HEK293 (cell line): ENCODE data around the gene MED29.

Experiments used
- BCL11A ChIP-seq: fragments of 450-650 bp; formaldehyde crosslinking; IDR thresholded peaks from 2 replicates; pipeline ENCODE4 v1.5.1; 2016; ENCODE audit warnings: low read depth, missing biosample characterization, missing genetic modification characterization
- GLI4 ChIP-seq: fragments of 450-650 bp; formaldehyde crosslinking; IDR thresholded peaks from 2 replicates; pipeline ENCODE4 v1.5.1; 2016; ENCODE audit warnings: missing biosample characterization, missing genetic modification characterization
- GLIS1 ChIP-seq: fragments of 450-650 bp; formaldehyde crosslinking; IDR thresholded peaks from 2 replicates; pipeline ENCODE4 v1.5.1; 2016; ENCODE audit warnings: missing biosample characterization, missing genetic modification characterization
- IKZF3 ChIP-seq: fragments of 450-650 bp; IDR thresholded peaks from 2 replicates; pipeline ENCODE4 v1.5.0; 2018; ENCODE audit warnings: missing biosample characterization, mild to moderate bottlenecking, missing genetic modification characterization, moderate library complexity
- KLF10 ChIP-seq: fragments of 450-650 bp; IDR thresholded peaks from 2 replicates; pipeline ENCODE4 v1.5.1; 2018; ENCODE audit warnings: missing biosample characterization, mild to moderate bottlenecking, missing genetic modification characterization
- KLF9 ChIP-seq: fragments of 450-650 bp; formaldehyde crosslinking; IDR thresholded peaks from 2 replicates; pipeline ENCODE4 v1.5.1; 2016; ENCODE audit warnings: missing biosample characterization, missing genetic modification characterization, low read depth
- OSR2 ChIP-seq: fragments of 450-650 bp; formaldehyde crosslinking; IDR thresholded peaks from 2 replicates; pipeline ENCODE4 v1.5.1; 2016; ENCODE audit warnings: missing biosample characterization, missing genetic modification characterization
- RBAK ChIP-seq: fragments of 450-650 bp; formaldehyde crosslinking; IDR thresholded peaks from 2 replicates; pipeline ENCODE4 v1.5.1; 2016; ENCODE audit warnings: missing biosample characterization, missing genetic modification characterization
- SCRT1 ChIP-seq: fragments of 450-650 bp; formaldehyde crosslinking; IDR thresholded peaks from 2 replicates; pipeline ENCODE4 v1.5.1; 2016; ENCODE audit warnings: missing biosample characterization, missing genetic modification characterization, borderline replicate concordance
- TRIM28 ChIP-seq: IDR thresholded peaks from 2 replicates; pipeline ENCODE4 v1.6.1; 2011; ENCODE audit warnings: low read length, control low read depth, borderline replicate concordance
- YY1 ChIP-seq: fragments of 450-650 bp; formaldehyde crosslinking; IDR thresholded peaks from 2 replicates; pipeline ENCODE4 v1.5.1; 2018; ENCODE audit warnings: missing biosample characterization, missing genetic modification characterization
- ZBTB20 ChIP-seq: fragments of 450-650 bp; formaldehyde crosslinking; IDR thresholded peaks from 2 replicates; pipeline ENCODE4 v1.5.1; 2016; ENCODE audit warnings: missing biosample characterization, missing genetic modification characterization
- ZBTB21 ChIP-seq: fragments of 450-650 bp; formaldehyde crosslinking; IDR thresholded peaks from 2 replicates; pipeline ENCODE4 v1.5.1; 2017; ENCODE audit warnings: missing biosample characterization, missing genetic modification characterization
- ZBTB8A ChIP-seq: fragments of 450-650 bp; formaldehyde crosslinking; IDR thresholded peaks from 2 replicates; pipeline ENCODE4 v1.5.1; 2016; ENCODE audit warnings: missing biosample characterization, missing genetic modification characterization
- ZFP3 ChIP-seq: fragments of 450-650 bp; formaldehyde crosslinking; IDR thresholded peaks from 2 replicates; pipeline ENCODE4 v1.5.1; 2016; ENCODE audit warnings: low read depth, missing biosample characterization, missing genetic modification characterization
- ZIC2 ChIP-seq: fragments of 450-650 bp; formaldehyde crosslinking; IDR thresholded peaks from 2 replicates; pipeline ENCODE4 v1.5.1; 2016; ENCODE audit warnings: missing biosample characterization, missing genetic modification characterization
- ZNF121 ChIP-seq: fragments of 450-650 bp; formaldehyde crosslinking; IDR thresholded peaks from 2 replicates; pipeline ENCODE4 v1.5.1; 2016; ENCODE audit warnings: missing biosample characterization, missing genetic modification characterization
- ZNF133 ChIP-seq: fragments of 450-650 bp; formaldehyde crosslinking; IDR thresholded peaks from 2 replicates; pipeline ENCODE4 v1.5.1; 2016; ENCODE audit warnings: missing biosample characterization, missing genetic modification characterization
- ZNF146 ChIP-seq: fragments of 450-650 bp; formaldehyde crosslinking; IDR thresholded peaks from 2 replicates; pipeline ENCODE4 v1.5.1; 2016; ENCODE audit warnings: missing biosample characterization, missing genetic modification characterization
- ZNF175 ChIP-seq: fragments of 450-650 bp; formaldehyde crosslinking; IDR thresholded peaks from 2 replicates; pipeline ENCODE4 v1.5.1; 2016; ENCODE audit warnings: missing biosample characterization, missing genetic modification characterization
- ZNF184 ChIP-seq: fragments of 450-650 bp; IDR thresholded peaks from 2 replicates; pipeline ENCODE4 v1.5.1; 2018; ENCODE audit warnings: missing biosample characterization, mild to moderate bottlenecking, missing genetic modification characterization
- ZNF19 ChIP-seq: fragments of 450-650 bp; formaldehyde crosslinking; IDR thresholded peaks from 2 replicates; pipeline ENCODE4; 2016; ENCODE audit warnings: missing biosample characterization, missing genetic modification characterization, low read depth
- ZNF239 ChIP-seq: fragments of 450-650 bp; formaldehyde crosslinking; IDR thresholded peaks from 2 replicates; pipeline ENCODE4 v1.5.1; 2016; ENCODE audit warnings: missing biosample characterization, missing genetic modification characterization
- ZNF311 ChIP-seq: fragments of 450-650 bp; formaldehyde crosslinking; IDR thresholded peaks from 2 replicates; pipeline ENCODE4 v1.5.1; 2017; ENCODE audit warnings: missing biosample characterization, missing genetic modification characterization, borderline replicate concordance
- ZNF341 ChIP-seq: fragments of 450-650 bp; formaldehyde crosslinking; IDR thresholded peaks from 2 replicates; pipeline ENCODE4; 2016; ENCODE audit warnings: low read depth, missing biosample characterization, missing genetic modification characterization
- ZNF350 ChIP-seq: fragments of 450-650 bp; formaldehyde crosslinking; IDR thresholded peaks from 2 replicates; pipeline ENCODE4 v1.5.0; 2017; ENCODE audit warnings: missing biosample characterization, mild to moderate bottlenecking, missing genetic modification characterization
- ZNF510 ChIP-seq: fragments of 450-650 bp; formaldehyde crosslinking; IDR thresholded peaks from 2 replicates; pipeline ENCODE4 v1.5.1; 2018; ENCODE audit warnings: mild to moderate bottlenecking, missing genetic modification characterization, missing biosample characterization; ENCODE audit not compliant: insufficient replicate concordance
- ZNF530 ChIP-seq: fragments of 450-650 bp; formaldehyde crosslinking; IDR thresholded peaks from 2 replicates; pipeline ENCODE4 v1.5.1; 2016; ENCODE audit warnings: low read depth, missing biosample characterization, missing genetic modification characterization
- ZNF600 ChIP-seq: fragments of 450-650 bp; formaldehyde crosslinking; IDR thresholded peaks from 2 replicates; pipeline ENCODE4 v1.5.1; 2016; ENCODE audit warnings: missing biosample characterization, missing genetic modification characterization
- ZNF660 ChIP-seq: fragments of 450-650 bp; IDR thresholded peaks from 2 replicates; pipeline ENCODE4 v1.5.1; 2018; ENCODE audit warnings: missing biosample characterization, mild to moderate bottlenecking, missing genetic modification characterization
- ZNF664 ChIP-seq: fragments of 450-650 bp; formaldehyde crosslinking; IDR thresholded peaks from 2 replicates; pipeline ENCODE4 v1.5.1; 2016; ENCODE audit warnings: missing biosample characterization, missing genetic modification characterization
- ZNF76 ChIP-seq: fragments of 450-650 bp; formaldehyde crosslinking; IDR thresholded peaks from 2 replicates; pipeline ENCODE4; 2016; ENCODE audit warnings: low read depth, missing biosample characterization, missing genetic modification characterization, borderline replicate concordance
- ZNF791 ChIP-seq: fragments of 450-650 bp; formaldehyde crosslinking; IDR thresholded peaks from 2 replicates; pipeline ENCODE4 v1.5.1; 2016; ENCODE audit warnings: missing biosample characterization, missing genetic modification characterization
- ZXDB ChIP-seq: fragments of 450-650 bp; formaldehyde crosslinking; IDR thresholded peaks from 2 replicates; pipeline ENCODE4 v1.5.1; 2016; ENCODE audit warnings: missing biosample characterization, missing genetic modification characterization
- TF ChIP-seq, protein P1 (sequence below): fragments of 450-650 bp; formaldehyde crosslinking; IDR thresholded peaks from 2 replicates; pipeline ENCODE4 v1.5.1; 2016; ENCODE audit warnings: missing biosample characterization, missing genetic modification characterization
- TF ChIP-seq, protein P2 (sequence below): fragments of 450-650 bp; formaldehyde crosslinking; IDR thresholded peaks from 2 replicates; pipeline ENCODE4 v1.5.1; 2017; ENCODE audit warnings: missing biosample characterization, missing genetic modification characterization
- TF ChIP-seq, protein P3 (sequence below): fragments of 450-650 bp; formaldehyde crosslinking; IDR thresholded peaks from 2 replicates; pipeline ENCODE4 v1.5.1; 2016; ENCODE audit warnings: missing biosample characterization, missing genetic modification characterization
- TF ChIP-seq, protein P4 (sequence below): fragments of 450-650 bp; formaldehyde crosslinking; IDR thresholded peaks from 2 replicates; pipeline ENCODE4 v1.5.1; 2016; ENCODE audit warnings: missing biosample characterization, missing genetic modification characterization

Gene MED29

DNA sequence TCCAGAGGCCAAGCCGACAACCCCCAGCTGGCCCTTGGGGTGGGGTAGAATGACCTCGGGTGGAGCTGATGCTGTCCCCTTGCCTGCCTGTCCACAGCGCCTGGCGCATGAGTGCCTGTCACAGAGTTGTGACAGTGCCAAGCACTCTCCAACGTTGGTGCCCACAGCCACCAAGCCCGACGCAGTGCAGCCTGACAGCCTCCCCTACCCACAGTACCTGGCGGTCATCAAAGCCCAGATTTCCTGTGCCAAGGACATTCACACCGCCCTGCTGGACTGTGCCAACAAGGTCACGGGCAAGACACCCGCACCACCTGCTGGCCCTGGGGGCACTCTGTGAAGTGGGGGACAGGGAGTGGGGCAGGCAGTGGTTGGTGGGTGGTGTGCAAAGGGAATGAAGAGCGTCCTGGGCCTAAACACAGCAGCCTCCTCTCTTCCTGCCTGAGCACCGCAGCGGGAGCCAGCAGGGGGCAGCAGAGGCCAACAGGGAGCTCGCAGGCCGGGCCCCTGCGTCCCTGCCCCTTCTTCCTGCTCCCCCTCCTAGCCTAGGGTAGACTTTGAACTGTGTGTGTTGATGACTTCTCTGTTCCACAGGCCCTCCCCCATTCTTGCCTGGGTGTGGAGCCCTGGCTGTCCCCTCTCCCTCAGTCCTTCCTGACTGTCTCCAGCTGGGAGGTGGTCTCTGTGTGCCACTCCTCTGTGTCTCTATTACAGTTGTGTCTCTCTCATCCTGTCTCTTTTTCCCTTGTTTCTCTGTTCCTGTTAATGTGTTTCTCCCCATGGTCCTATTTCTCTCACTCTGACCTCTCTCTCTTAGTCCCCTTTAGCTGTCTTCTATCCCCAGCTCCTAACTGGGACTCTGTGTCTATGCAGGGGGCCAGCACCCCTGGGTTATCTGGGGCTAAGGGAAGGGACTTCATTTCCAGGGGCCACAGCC is 6.5 kb downstream of the MED29 start (continued):
- peak; percentile 95 for TF ChIP-seq ZIC2 (tag by site-specific recombination)
- peak; percentile 95 for TF ChIP-seq ZNF600 (tag by site-specific recombination)
- TF ChIP-seq ZNF530 (tag by site-specific recombination) = no peak
- TF ChIP-seq, protein P1, sequence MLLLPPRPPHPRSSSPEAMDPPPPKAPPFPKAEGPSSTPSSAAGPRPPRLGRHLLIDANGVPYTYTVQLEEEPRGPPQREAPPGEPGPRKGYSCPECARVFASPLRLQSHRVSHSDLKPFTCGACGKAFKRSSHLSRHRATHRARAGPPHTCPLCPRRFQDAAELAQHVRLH (tag by site-specific recombination) = peak; percentile 93
- peak; percentile 86 for TF ChIP-seq ZNF660 (tag by site-specific recombination)
- no peak for TF ChIP-seq ZNF133
- TF ChIP-seq TRIM28 = no peak
- TF ChIP-seq ZNF121 (tag by site-specific recombination) = peak; percentile 76
- TF ChIP-seq IKZF3 (tag by site-specific recombination) = peak; percentile 74
- peak; percentile 30 for TF ChIP-seq KLF9 (tag by site-specific recombination)
- TF ChIP-seq, protein P2, sequence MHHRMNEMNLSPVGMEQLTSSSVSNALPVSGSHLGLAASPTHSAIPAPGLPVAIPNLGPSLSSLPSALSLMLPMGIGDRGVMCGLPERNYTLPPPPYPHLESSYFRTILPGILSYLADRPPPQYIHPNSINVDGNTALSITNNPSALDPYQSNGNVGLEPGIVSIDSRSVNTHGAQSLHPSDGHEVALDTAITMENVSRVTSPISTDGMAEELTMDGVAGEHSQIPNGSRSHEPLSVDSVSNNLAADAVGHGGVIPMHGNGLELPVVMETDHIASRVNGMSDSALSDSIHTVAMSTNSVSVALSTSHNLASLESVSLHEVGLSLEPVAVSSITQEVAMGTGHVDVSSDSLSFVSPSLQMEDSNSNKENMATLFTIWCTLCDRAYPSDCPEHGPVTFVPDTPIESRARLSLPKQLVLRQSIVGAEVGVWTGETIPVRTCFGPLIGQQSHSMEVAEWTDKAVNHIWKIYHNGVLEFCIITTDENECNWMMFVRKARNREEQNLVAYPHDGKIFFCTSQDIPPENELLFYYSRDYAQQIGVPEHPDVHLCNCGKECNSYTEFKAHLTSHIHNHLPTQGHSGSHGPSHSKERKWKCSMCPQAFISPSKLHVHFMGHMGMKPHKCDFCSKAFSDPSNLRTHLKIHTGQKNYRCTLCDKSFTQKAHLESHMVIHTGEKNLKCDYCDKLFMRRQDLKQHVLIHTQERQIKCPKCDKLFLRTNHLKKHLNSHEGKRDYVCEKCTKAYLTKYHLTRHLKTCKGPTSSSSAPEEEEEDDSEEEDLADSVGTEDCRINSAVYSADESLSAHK (tag by site-specific recombination) = no peak
- no peak for TF ChIP-seq ZNF76 (tag by site-specific recombination)
- TF ChIP-seq ZFP3 = no peak
- no peak for TF ChIP-seq ZBTB21
- TF ChIP-seq ZNF791 = no peak
- TF ChIP-seq ZNF341 (tag by site-specific recombination) = peak; percentile 93
- peak; percentile 98 for TF ChIP-seq ZXDB (tag by site-specific recombination)
- TF ChIP-seq GLIS1 (tag by site-specific recombination) = peak; percentile 60
- TF ChIP-seq, protein P3, sequence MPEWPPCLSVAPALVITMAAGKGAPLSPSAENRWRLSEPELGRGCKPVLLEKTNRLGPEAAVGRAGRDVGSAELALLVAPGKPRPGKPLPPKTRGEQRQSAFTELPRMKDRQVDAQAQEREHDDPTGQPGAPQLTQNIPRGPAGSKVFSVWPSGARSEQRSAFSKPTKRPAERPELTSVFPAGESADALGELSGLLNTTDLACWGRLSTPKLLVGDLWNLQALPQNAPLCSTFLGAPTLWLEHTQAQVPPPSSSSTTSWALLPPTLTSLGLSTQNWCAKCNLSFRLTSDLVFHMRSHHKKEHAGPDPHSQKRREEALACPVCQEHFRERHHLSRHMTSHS (tag by site-specific recombination) = no peak
- peak; percentile 34; the same call in 1 of the 2 replicates for TF ChIP-seq ZBTB8A (tag by site-specific recombination)
- no peak; the same call in 1 of the 2 replicates for TF ChIP-seq ZNF239 (tag by site-specific recombination)
- TF ChIP-seq ZNF19 = no peak
- no peak for TF ChIP-seq OSR2 (tag by site-specific recombination)
- TF ChIP-seq, protein P4, sequence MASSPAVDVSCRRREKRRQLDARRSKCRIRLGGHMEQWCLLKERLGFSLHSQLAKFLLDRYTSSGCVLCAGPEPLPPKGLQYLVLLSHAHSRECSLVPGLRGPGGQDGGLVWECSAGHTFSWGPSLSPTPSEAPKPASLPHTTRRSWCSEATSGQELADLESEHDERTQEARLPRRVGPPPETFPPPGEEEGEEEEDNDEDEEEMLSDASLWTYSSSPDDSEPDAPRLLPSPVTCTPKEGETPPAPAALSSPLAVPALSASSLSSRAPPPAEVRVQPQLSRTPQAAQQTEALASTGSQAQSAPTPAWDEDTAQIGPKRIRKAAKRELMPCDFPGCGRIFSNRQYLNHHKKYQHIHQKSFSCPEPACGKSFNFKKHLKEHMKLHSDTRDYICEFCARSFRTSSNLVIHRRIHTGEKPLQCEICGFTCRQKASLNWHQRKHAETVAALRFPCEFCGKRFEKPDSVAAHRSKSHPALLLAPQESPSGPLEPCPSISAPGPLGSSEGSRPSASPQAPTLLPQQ (tag by site-specific recombination) = peak; percentile 88
- TF ChIP-seq ZNF510 = no peak
- TF ChIP-seq YY1 (tag by site-specific recombination) = no peak
- no peak for TF ChIP-seq GLI4 (tag by site-specific recombination)
- TF ChIP-seq KLF10 (tag by site-specific recombination) = no peak
- TF ChIP-seq ZNF350 = no peak
- no peak for TF ChIP-seq BCL11A
- TF ChIP-seq RBAK = no peak
- TF ChIP-seq ZNF664 (tag by site-specific recombination) = no peak
- no peak for TF ChIP-seq SCRT1 (tag by site-specific recombination)
- no peak for TF ChIP-seq ZNF175 (tag by site-specific recombination)
- TF ChIP-seq ZNF146 (tag by site-specific recombination) = no peak
- TF ChIP-seq ZNF311 (tag by site-specific recombination) = no peak
- no peak for TF ChIP-seq ZNF184 (tag by site-specific recombination)
- TF ChIP-seq ZBTB20 (tag by site-specific recombination) = no peak; the same call in 1 of the 2 replicates
